NCI-H1436 (cell line): ENCODE measurements around the gene SLC2A9.
"Not testable (repeated sequence)": the region's sequence is repeated elsewhere in the genome, so short reads cannot be mapped to it uniquely, and the experiment has no call there.

ENCODE experiments used
- DNase-seq: peaks from one replicate; lab custom pipeline; 2025; lab: John Stamatoyannopoulos, UW

Gene SLC2A9

GRCh38 chr4:9996319-9997110 is 24.8 kb downstream of the SLC2A9 start:
- no peak for DNase-seq

- DNase-seq, result no peak
Observed at GRCh38 chr4:9994246-9994847, 26.9 kb downstream of the SLC2A9 start.

GRCh38 chr4:9989918-9990635 is 31.2 kb downstream of the SLC2A9 start:
- no peak for DNase-seq

- DNase-seq, result no peak
Observed at GRCh38 chr4:9988933-9989332, 32.4 kb downstream of the SLC2A9 start.

GRCh38 chr4:9988363-9988749 is 32.9 kb downstream of the SLC2A9 start:
- DNase-seq, result no peak

- DNase-seq, result no peak
Observed at GRCh38 chr4:9987749-9988362, 33.4 kb downstream of the SLC2A9 start.

- no peak for DNase-seq
Observed at GRCh38 chr4:9984621-9985020, 36.7 kb downstream of the SLC2A9 start.

- DNase-seq, result no peak
Observed at GRCh38 chr4:9983211-9983610, 38.1 kb downstream of the SLC2A9 start.

GRCh38 chr4:9981899-9982298 is 39.4 kb downstream of the SLC2A9 start:
- not testable (repeated sequence) for DNase-seq

GRCh38 chr4:9980898-9981297 is 40.4 kb downstream of the SLC2A9 start:
- DNase-seq, result no peak

GRCh38 chr4:9979101-9979701 is 42.1 kb downstream of the SLC2A9 start:
- no peak for DNase-seq

- DNase-seq, result no peak
Observed at GRCh38 chr4:9977518-9978031, 43.7 kb downstream of the SLC2A9 start.

GRCh38 chr4:9976781-9977180 is 44.5 kb downstream of the SLC2A9 start:
- no peak for DNase-seq

- no peak for DNase-seq
Observed at GRCh38 chr4:9976293-9976692, 45.0 kb downstream of the SLC2A9 start.

- peak; percentile 11 for DNase-seq
Observed at GRCh38 chr4:9971711-9972110, 49.6 kb downstream of the SLC2A9 start.

- DNase-seq, result no peak
Observed at GRCh38 chr4:9970399-9971011, 50.8 kb downstream of the SLC2A9 start.

GRCh38 chr4:9969526-9970398 is 51.5 kb downstream of the SLC2A9 start:
- DNase-seq, result no peak

- no peak for DNase-seq
Observed at GRCh38 chr4:9968472-9968871, 52.8 kb downstream of the SLC2A9 start.

GRCh38 chr4:9964879-9965278 is 56.4 kb downstream of the SLC2A9 start:
- DNase-seq, result no peak

GRCh38 chr4:9963328-9963727 is 58.0 kb downstream of the SLC2A9 start:
- DNase-seq, result no peak
